ENCODE results near the gene SMOC1. TPM values are rescaled to one million over a fixed set of nuclear protein-coding genes. Genes with fewer than 3 reads are reported as not detected.

The SMOC1 gene
- total RNA-seq, 1 donor from 2014 or later = 4.4 TPM

DNA sequence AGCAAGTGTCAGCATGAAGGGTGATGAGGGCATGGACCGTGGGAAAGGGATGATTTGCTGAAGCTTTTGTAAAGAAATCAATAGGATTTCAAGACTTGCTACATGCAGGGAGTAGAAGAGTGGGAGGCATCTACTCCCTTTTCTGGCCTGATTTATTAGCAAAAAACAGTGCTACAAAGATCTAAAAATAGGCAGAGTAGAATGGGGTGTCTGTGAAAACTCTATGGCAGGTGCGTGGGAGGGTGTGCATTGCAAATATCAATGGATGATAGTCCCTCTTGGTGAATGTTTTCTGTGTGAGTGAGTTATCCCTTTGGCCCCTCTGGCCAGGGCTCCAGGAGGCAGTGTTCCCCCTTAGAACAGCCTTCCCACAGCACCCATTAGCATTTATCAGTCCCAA lies 139.0 kb downstream of the SMOC1 start:
- H3K27me3 ChIP-seq (ENCODE audit: low read depth) = peaks cover 41% of the 10 kb centered on the region
- no peak for DNase-seq
- no peak overlapping the region for H3K27ac ChIP-seq (replicated peaks)
- TF ChIP-seq, protein P1, sequence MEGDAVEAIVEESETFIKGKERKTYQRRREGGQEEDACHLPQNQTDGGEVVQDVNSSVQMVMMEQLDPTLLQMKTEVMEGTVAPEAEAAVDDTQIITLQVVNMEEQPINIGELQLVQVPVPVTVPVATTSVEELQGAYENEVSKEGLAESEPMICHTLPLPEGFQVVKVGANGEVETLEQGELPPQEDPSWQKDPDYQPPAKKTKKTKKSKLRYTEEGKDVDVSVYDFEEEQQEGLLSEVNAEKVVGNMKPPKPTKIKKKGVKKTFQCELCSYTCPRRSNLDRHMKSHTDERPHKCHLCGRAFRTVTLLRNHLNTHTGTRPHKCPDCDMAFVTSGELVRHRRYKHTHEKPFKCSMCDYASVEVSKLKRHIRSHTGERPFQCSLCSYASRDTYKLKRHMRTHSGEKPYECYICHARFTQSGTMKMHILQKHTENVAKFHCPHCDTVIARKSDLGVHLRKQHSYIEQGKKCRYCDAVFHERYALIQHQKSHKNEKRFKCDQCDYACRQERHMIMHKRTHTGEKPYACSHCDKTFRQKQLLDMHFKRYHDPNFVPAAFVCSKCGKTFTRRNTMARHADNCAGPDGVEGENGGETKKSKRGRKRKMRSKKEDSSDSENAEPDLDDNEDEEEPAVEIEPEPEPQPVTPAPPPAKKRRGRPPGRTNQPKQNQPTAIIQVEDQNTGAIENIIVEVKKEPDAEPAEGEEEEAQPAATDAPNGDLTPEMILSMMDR (IDR thresholded peaks at IDR 0.05; ENCODE audit: borderline replicate concordance) = no peak
- intact Hi-C loops (cut with micrococcal nuclease) = no loop called here
- H3K4me1 ChIP-seq = peaks cover 4% of the 10 kb centered on the region
- no peak overlapping the region for H3K4me3 ChIP-seq
- H3K36me3 ChIP-seq = no peaks in the 10 kb centered on the region
- H3K9me3 ChIP-seq (replicated peaks) = no peaks in the 10 kb centered on the region

DNA sequence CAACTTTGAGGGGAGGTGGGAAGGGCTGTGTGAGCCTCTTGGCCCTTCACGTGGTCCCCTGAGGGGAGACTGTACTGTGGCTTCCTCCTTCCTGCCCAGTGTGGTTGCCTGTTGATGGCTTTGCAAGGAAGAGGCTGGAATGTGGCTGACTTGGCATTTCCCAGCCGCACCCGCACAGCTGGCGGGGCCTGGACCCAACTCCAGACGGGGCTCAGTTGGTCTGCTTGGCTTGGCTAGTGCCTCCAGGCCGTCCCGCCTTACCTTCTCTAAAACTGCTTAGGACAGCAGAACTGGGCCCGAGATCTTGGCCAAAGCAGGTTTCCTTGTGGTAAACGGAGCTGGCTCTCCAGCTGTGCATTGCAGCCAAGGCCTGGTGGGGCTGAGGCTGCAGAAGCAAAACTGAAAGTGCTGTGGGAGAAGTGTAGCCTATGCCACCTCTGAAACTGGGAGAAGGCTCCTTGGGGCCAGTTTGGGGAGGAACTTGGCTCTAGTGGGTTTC lies 139.5 kb downstream of the SMOC1 start:
- H3K27me3 ChIP-seq (ENCODE audit: low read depth) = peaks cover 35% of the 10 kb centered on the region
- peaks cover 4% of the 10 kb centered on the region for H3K4me1 ChIP-seq
- H3K27ac ChIP-seq (replicated peaks) = peak overlapping the region; percentile 43
- H3K4me3 ChIP-seq = peak overlapping the region; percentile 30
- intact Hi-C loops (cut with micrococcal nuclease) = no loop called here
- TF ChIP-seq, protein P1 (IDR thresholded peaks at IDR 0.05; ENCODE audit: borderline replicate concordance) = no peak
- DNase-seq = peak; percentile 22
- H3K36me3 ChIP-seq = no peaks in the 10 kb centered on the region
- no peaks in the 10 kb centered on the region for H3K9me3 ChIP-seq (replicated peaks)

DNA sequence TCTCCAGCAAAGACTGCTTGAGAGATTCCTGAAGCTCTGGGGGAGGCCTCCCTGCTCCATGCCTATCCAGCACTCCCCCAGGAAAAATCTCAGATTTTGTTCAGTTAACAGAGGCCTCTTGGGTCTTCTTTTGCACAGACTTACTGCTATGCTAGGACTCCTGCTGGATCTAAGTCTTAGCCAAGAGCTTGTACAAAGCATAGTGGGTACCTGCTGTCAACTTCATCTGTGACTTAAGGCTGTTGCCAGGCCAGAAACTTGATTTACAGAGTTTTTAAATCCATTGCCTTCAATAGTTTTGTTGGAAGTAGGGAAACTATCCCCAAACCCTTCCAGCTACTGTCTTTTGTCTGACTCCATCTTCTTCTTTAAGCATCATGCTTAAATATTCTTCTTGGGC lies 140.5 kb downstream of the SMOC1 start:
- Histone ChIP-seq H3K9me3 (replicated peaks) (no peaks in the 10 kb centered on the region), H3K36me3 (no peaks in the 10 kb centered on the region), H3K27ac (replicated peaks) (no peak overlapping the region), H3K4me3 (no peak overlapping the region), H3K4me1 (peaks cover 4% of the 10 kb centered on the region), H3K27me3 (ENCODE audit: low read depth) (peaks cover 26% of the 10 kb centered on the region)
- TF ChIP-seq, protein P1 (IDR thresholded peaks at IDR 0.05; ENCODE audit: borderline replicate concordance) = no peak
- intact Hi-C loops (cut with micrococcal nuclease) = no loop called here
- DNase-seq = no peak

DNA sequence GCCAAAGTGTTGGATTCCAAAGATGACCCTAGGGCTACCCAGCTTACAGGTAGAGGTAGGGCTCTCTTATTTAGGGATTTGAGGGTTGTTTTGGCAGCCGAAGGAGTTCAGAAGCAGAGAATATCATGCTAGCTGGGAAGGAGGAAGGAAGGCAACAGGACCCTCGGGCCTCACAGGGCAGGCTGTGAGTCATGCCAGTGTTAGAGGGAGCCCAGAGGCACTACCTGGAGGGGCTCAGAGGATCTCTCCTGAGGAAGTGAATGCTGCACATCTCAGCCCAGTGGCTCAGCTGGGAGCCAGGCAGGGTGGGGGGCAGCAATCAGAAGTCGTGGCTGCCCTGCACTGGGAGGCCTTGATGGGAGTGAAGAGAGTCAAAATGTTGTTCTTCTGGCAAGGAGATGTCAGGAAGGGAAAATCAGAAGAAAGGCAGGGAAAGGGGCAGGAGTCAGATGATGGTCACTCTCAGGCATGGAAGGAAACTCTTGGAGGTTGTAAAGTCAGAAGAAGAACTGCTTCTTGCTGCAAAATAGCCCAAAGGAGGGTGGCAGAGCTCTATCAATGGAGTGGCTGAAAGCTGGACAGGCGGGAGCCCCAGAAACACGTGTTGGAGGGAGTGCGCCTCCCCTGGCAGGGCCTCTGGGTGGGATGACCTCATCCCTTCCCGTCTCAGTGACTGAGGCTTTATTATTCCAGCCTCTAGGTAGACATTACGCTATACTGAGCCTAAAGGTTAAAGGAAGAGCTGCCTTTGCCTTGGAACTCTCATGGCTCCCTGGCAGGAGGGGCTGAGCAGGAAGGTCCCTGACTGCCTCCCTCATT lies 141.3 kb downstream of the SMOC1 start:
- TF ChIP-seq, protein P1 (IDR thresholded peaks at IDR 0.05; ENCODE audit: borderline replicate concordance) = no peak
- no peaks in the 10 kb centered on the region for H3K36me3 ChIP-seq
- no peak overlapping the region for H3K4me3 ChIP-seq
- H3K27ac ChIP-seq (replicated peaks) = no peak overlapping the region
- H3K27me3 ChIP-seq (ENCODE audit: low read depth) = peaks cover 17% of the 10 kb centered on the region
- H3K4me1 ChIP-seq = peaks cover 4% of the 10 kb centered on the region
- no peaks in the 10 kb centered on the region for H3K9me3 ChIP-seq (replicated peaks)
- DNase-seq = no peak
- intact Hi-C loops (cut with micrococcal nuclease) = no loop called here

GRCh38 chr14:70021548-70022220 lies 142.5 kb downstream of the SMOC1 start:
- Histone ChIP-seq H3K4me3 (no peak overlapping the region), H3K36me3 (no peaks in the 10 kb centered on the region), H3K4me1 (peaks cover 4% of the 10 kb centered on the region), H3K27ac (replicated peaks) (no peak overlapping the region), H3K9me3 (replicated peaks) (no peaks in the 10 kb centered on the region), H3K27me3 (ENCODE audit: low read depth) (peaks cover 9% of the 10 kb centered on the region)
- intact Hi-C loops (cut with micrococcal nuclease) = no loop called here
- TF ChIP-seq, protein P1 (IDR thresholded peaks at IDR 0.05; ENCODE audit: borderline replicate concordance) = no peak
- no peak for DNase-seq

Data from left ventricle myocardium inferior (tissue), 1 donor.